H9 (cell line): ENCODE measurements around the gene TCF25. TPM values are rescaled to one million over a fixed set of nuclear protein-coding genes. Genes with fewer than 3 reads are reported as not detected.

Source experiments
- DNase-seq: peaks from one replicate; pipeline ENCODE4 v3.0.0-alpha.2; 2017
- H2AFZ ChIP-seq: one replicate; pipeline ENCODE4 v1.6.1; 2013; ENCODE audit warnings: mild to moderate bottlenecking, low read length, control low read depth, moderate library complexity
- H2AK5ac ChIP-seq: 2 replicates; pipeline ENCODE4 v1.6.1; 2013; ENCODE audit warnings: low read length, control low read depth, mixed read lengths; ENCODE audit not compliant: insufficient read length
- H2BK120ac ChIP-seq: one replicate; pipeline ENCODE4 v1.6.1; 2013; ENCODE audit warnings: low read depth, mild to moderate bottlenecking, low read length, control low read depth, inconsistent platforms; ENCODE audit not compliant: poor library complexity, severe bottlenecking
- H2BK12ac ChIP-seq: 2 replicates; pipeline ENCODE4 v1.6.1; 2013; ENCODE audit warnings: low read length, control low read depth, mixed read lengths, low read depth; ENCODE audit not compliant: insufficient read length
- H2BK15ac ChIP-seq: 2 replicates; pipeline ENCODE4 v1.6.1; 2013; ENCODE audit warnings: low read depth, low read length, control low read depth
- H2BK20ac ChIP-seq: one replicate; pipeline ENCODE4 v1.6.1; 2013; ENCODE audit warnings: low read depth, mild to moderate bottlenecking, low read length, control low read depth, inconsistent platforms; ENCODE audit not compliant: poor library complexity, severe bottlenecking
- H2BK5ac ChIP-seq: 2 replicates; pipeline ENCODE4 v1.6.1; 2013; ENCODE audit warnings: low read length, control low read depth, mixed read lengths; ENCODE audit not compliant: insufficient read length
- H3K14ac ChIP-seq: 2 replicates; pipeline ENCODE4 v1.6.1; 2013; ENCODE audit warnings: low read length, control low read depth; ENCODE audit not compliant: insufficient read depth
- H3K18ac ChIP-seq: 2 replicates; pipeline ENCODE4 v1.6.1; 2013; ENCODE audit warnings: low read depth, mild to moderate bottlenecking, mixed read lengths, low read length, control low read depth; ENCODE audit not compliant: insufficient read length
- H3K23ac ChIP-seq: 2 replicates; pipeline ENCODE4 v1.6.1; 2013; ENCODE audit warnings: low read length, control low read depth, mixed read lengths, low read depth; ENCODE audit not compliant: insufficient read length
- H3K23me2 ChIP-seq: 2 replicates; pipeline ENCODE4 v1.6.1; 2013; ENCODE audit warnings: low read depth, mild to moderate bottlenecking, mixed read lengths, low read length, control low read depth; ENCODE audit not compliant: insufficient read length, poor library complexity, severe bottlenecking
- H3K27ac ChIP-seq: 2 replicates; pipeline ENCODE4 v1.5.1; 2013; ENCODE audit warnings: low read length, control low read depth, mixed read lengths, low read depth; ENCODE audit not compliant: insufficient read length
- H3K27me3 ChIP-seq: 2 replicates; pipeline ENCODE4 v1.6.1; 2013; ENCODE audit warnings: low read length, control low read depth, inconsistent platforms; ENCODE audit not compliant: insufficient read depth
- H3K4ac ChIP-seq: 2 replicates; pipeline ENCODE4 v1.6.1; 2013; ENCODE audit warnings: low read depth, mild to moderate bottlenecking, control low read depth, inconsistent platforms, low read length, moderate library complexity
- H3K4me1 ChIP-seq: 2 replicates; pipeline ENCODE4 v1.6.1; 2013; ENCODE audit warnings: low read length, control low read depth, inconsistent platforms; ENCODE audit not compliant: insufficient read depth
- H3K4me2 ChIP-seq: 2 replicates; pipeline ENCODE4 v1.6.1; 2013; ENCODE audit warnings: low read length, control low read depth, mixed read lengths; ENCODE audit not compliant: insufficient read length, insufficient read depth
- H3K56ac ChIP-seq: 2 replicates; pipeline ENCODE4 v1.6.1; 2013; ENCODE audit warnings: low read depth, mild to moderate bottlenecking, mixed read lengths, low read length, control low read depth; ENCODE audit not compliant: insufficient read length
- H3K79me1 ChIP-seq: 2 replicates; pipeline ENCODE4 v1.6.1; 2013; ENCODE audit warnings: low read depth, mild to moderate bottlenecking, moderate library complexity, low read length, control low read depth, inconsistent platforms; ENCODE audit not compliant: insufficient read depth, poor library complexity, severe bottlenecking
- H3K79me2 ChIP-seq: 2 replicates; pipeline ENCODE4 v1.6.1; 2013; ENCODE audit warnings: low read length, control low read depth, inconsistent platforms; ENCODE audit not compliant: insufficient read depth
- H3K9ac ChIP-seq: 2 replicates; pipeline ENCODE4 v1.6.1; 2013; ENCODE audit warnings: low read length, control low read depth, mixed read lengths; ENCODE audit not compliant: insufficient read length; ENCODE audit errors: extremely low read depth
- H3K9me3 ChIP-seq: one replicate; pipeline ENCODE4 v1.6.1; 2013; ENCODE audit warnings: low read depth, low read length, inconsistent platforms; ENCODE audit not compliant: control insufficient read depth
- H3T11ph ChIP-seq: one replicate; pipeline ENCODE4 v1.6.1; 2013; ENCODE audit warnings: mild to moderate bottlenecking, low read length, control low read depth, inconsistent platforms
- H4K20me1 ChIP-seq: one replicate; pipeline ENCODE4 v1.6.1; 2013; ENCODE audit not compliant: control insufficient read depth, insufficient read length, insufficient read depth
- H4K5ac ChIP-seq: 2 replicates; pipeline ENCODE4 v1.6.1; 2013; ENCODE audit warnings: low read depth, mild to moderate bottlenecking, mixed read lengths, low read length, control low read depth; ENCODE audit not compliant: insufficient read length
- H4K8ac ChIP-seq: replicated peaks from 2 replicates; pipeline ENCODE4 v1.6.1; 2013; ENCODE audit warnings: low read length, control low read depth, mixed read lengths, low read depth; ENCODE audit not compliant: insufficient read length
- H4K91ac ChIP-seq: 2 replicates; pipeline ENCODE4 v1.6.1; 2013; ENCODE audit warnings: low read depth, mild to moderate bottlenecking, moderate library complexity, mixed read lengths, low read length, control low read depth; ENCODE audit not compliant: insufficient read length
- H3K27ac Mint-ChIP-seq, 3 experiments: 2 replicates in 2 of 3; 3 replicates in 1 of 3; pipeline ENCODE4 v1.8.0; 2020 to 2021; ENCODE audit warnings: mixed read lengths in 3 of 3, mild to moderate bottlenecking in 1 of 3, moderate library complexity in 1 of 3
- H3K27me3 Mint-ChIP-seq: 2 replicates; pipeline ENCODE4 v1.8.0; 2021; ENCODE audit warnings: low read depth, mild to moderate bottlenecking, moderate library complexity, mixed read lengths
- H3K36me3 Mint-ChIP-seq, 3 experiments: 2 replicates in 2 of 3; 3 replicates in 1 of 3; pipeline ENCODE4 v1.8.0; 2020 to 2021; ENCODE audit warnings: low read depth in 3 of 3, mixed read lengths in 3 of 3; ENCODE audit not compliant: insufficient read depth in 1 of 3
- H3K4me1 Mint-ChIP-seq, 2 experiments: 2 replicates each; pipeline ENCODE4 v1.8.0; 2020; ENCODE audit warnings: mixed read lengths in 2 of 2
- H3K4me3 Mint-ChIP-seq, 2 experiments: 2 replicates in 1 of 2; 3 replicates in 1 of 2; pipeline ENCODE4 v1.8.0; 2020 to 2021; ENCODE audit warnings: mild to moderate bottlenecking in 2 of 2, mixed read lengths in 2 of 2, moderate library complexity in 1 of 2
- H3K9me3 Mint-ChIP-seq, 2 experiments: 2 replicates in 1 of 2; 3 replicates in 1 of 2; pipeline ENCODE4 v1.8.0; 2020; ENCODE audit warnings: mild to moderate bottlenecking in 2 of 2, mixed read lengths in 2 of 2, moderate library complexity in 1 of 2
- CTCF ChIP-seq: fragments of 200-600 bp; sonication (generic); conservative IDR thresholded peaks from 3 replicates; pipeline ENCODE4 v1.8.0; 2021; ENCODE audit warnings: antibody characterized with exemption, mild to moderate bottlenecking
- WGBS: extraction: QIAGEN DNeasy Blood & Tissue Kit; methylation state at CpG from one replicate; pipeline ENCODE4 v1.1.7; 2013; ENCODE audit warnings: missing lambda C conversion rate, low lambda C conversion rate, mixed read lengths; ENCODE audit not compliant: insufficient read length; ENCODE audit errors: extremely low coverage; 5-methylcytosine and 5-hydroxymethylcytosine counted together
- total RNA-seq: library from RNA; stranded (reverse); gene quantifications from 2 replicates; pipeline ENCODE4 v1.2.1, GENCODE V29; 2021

The TCF25 gene
- total RNA-seq, 1 experiment from 2014 or later: 109 TPM

- peaks cover 7 to 15% of the 10 kb centered on the region in 2 experiments for H3K4me1 Mint-ChIP-seq
- no peak overlapping the region for H3K4me3 Mint-ChIP-seq
- H3K36me3 Mint-ChIP-seq: peaks cover 3 to 16% (median 7%) of the 10 kb centered on the region in 3 experiments; a peak in 5 of 7 replicates
- Histone ChIP-seq H3K4ac (no peak overlapping the region), H3K27ac (no peak overlapping the region), H3T11ph (no peak overlapping the region), H2AK5ac (no peak overlapping the region), H4K20me1 (no peaks in the 10 kb centered on the region), H2BK15ac (no peak overlapping the region), H3K23me2 (no peaks in the 10 kb centered on the region), H3K18ac (no peak overlapping the region), H2BK12ac (no peak overlapping the region), H4K5ac (no peak overlapping the region), H4K91ac (no peak overlapping the region), H4K8ac (no peak overlapping the region), H3K79me1 (no peaks in the 10 kb centered on the region), H3K9ac (no peak overlapping the region), H3K56ac (no peak overlapping the region), H2BK5ac (no peak overlapping the region), H2AFZ (no peak overlapping the region), H3K27me3 (peaks cover 4% of the 10 kb centered on the region; the same call in 1 of the 2 replicates), H3K79me2 (no peaks in the 10 kb centered on the region), H3K23ac (no peak overlapping the region), H2BK20ac (no peak overlapping the region), H3K14ac (no peak overlapping the region), H3K4me1 (no peaks in the 10 kb centered on the region), H2BK120ac (no peak overlapping the region), H3K9me3 (no peaks in the 10 kb centered on the region), H3K4me2 (no peak overlapping the region)
- no CpG with 5 or more reads among the region's 12 CpGs for WGBS
- H3K9me3 Mint-ChIP-seq: peaks cover 0 to 4% of the 10 kb centered on the region in 2 experiments; a peak in 3 of 5 replicates
- no peak for DNase-seq
- H3K27me3 Mint-ChIP-seq: peaks cover 22% of the 10 kb centered on the region
- no peak for TF ChIP-seq CTCF
- no peak overlapping the region for H3K27ac Mint-ChIP-seq
These were observed 78.7 kb downstream of the TCF25 start for GRCh38 chr16:89952049-89952448.
